ENCODE data around the gene SETBP1. TPM values are rescaled to one million over a fixed set of nuclear protein-coding genes. Genes with fewer than 3 reads are reported as not detected.

Gene SETBP1
- total and polyA plus RNA-seq, 7 experiments from 2014 or later: 0.08 to 12.5 (median 2.5) TPM; not detected in 2

- Histone ChIP-seq H3K4me3 (ENCODE audit: low read length) (no peak overlapping the region), H3K4me1 (ENCODE audit: control insufficient read depth in 2 of 2, insufficient read depth in 2 of 2, low read length in 2 of 2) (no peaks in the 10 kb centered on the region), H3K36me3 (ENCODE audit: control insufficient read depth in 2 of 3, insufficient read depth in 3 of 3, low read length in 3 of 3) (no peaks in the 10 kb centered on the region), H3K27ac (ENCODE audit: low read depth, low read length) (no peak overlapping the region), H3K27me3 (ENCODE audit: control insufficient read depth in 2 of 2, insufficient read depth in 2 of 2, low read length in 2 of 2) (no peaks in the 10 kb centered on the region), H3K9me3 (ENCODE audit: control insufficient read depth in 2 of 3, low read length in 3 of 3) (no peaks in the 10 kb centered on the region)
- ChIA-PET CTCF (no interaction called here), POLR2A (no interaction called here)
- Mint-ChIP-seq H3K27ac (no peak overlapping the region), H3K4me1 (peaks cover 0 to 4% (median 0%) of the 10 kb centered on the region in 7 donors), H3K4me3 (no peak overlapping the region), H3K36me3 (peaks cover 0 to 4% (median 0%) of the 10 kb centered on the region in 5 donors), H3K27me3 (no peaks in the 10 kb centered on the region), H3K9me3 (peaks cover 0 to 5% (median 0%) of the 10 kb centered on the region in 11 donors)
- no peak for DNase-seq
- no peak for ATAC-seq
- intact Hi-C loops (cut with micrococcal nuclease): no loop called here
Observed at GRCh38 chr18:45061359-45061758, 380.7 kb downstream of the SETBP1 start.

DNA sequence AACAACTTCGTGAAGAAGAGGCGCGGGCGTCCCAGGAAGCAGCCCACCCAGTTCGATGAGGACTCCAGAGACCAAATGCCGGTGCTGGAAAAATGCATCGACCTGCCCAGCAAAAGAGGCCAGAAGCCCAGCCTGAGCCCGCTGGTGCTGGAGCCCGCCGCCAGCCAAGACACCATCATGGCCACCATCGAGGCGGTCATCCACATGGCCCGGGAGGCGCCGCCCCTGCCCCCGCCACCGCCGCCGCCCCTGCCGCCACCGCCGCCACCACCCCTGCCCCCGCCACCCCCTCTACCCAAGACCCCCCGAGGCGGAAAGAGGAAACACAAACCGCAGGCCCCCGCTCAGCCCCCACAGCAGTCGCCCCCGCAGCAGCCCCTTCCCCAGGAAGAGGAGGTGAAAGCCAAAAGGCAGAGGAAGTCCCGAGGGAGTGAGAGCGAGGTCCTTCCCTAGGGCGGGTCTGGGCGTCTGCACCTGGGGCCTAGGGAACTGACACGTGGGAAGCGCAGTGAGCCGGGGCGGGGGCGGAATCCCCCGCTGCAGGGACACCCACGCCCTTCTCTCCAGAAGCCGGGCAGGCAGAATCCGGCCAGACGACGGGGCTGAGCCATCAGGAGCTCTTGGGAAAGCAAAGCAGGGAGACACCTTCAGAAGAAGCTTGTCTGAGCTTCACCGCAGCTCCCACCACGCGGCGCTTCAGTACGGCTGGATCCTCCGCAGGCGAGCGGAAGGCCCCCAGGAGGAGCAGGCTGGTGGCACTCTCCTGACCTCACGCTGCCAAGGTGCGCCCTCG is 382.8 kb downstream of the SETBP1 start:
- CTCF ChIA-PET: no interaction called here
- Histone ChIP-seq H3K36me3 (ENCODE audit: control insufficient read depth in 2 of 3, insufficient read depth in 3 of 3, low read length in 3 of 3) (no peaks in the 10 kb centered on the region), H3K4me1 (ENCODE audit: control insufficient read depth in 2 of 2, insufficient read depth in 2 of 2, low read length in 2 of 2) (no peaks in the 10 kb centered on the region), H3K27me3 (ENCODE audit: control insufficient read depth in 2 of 2, insufficient read depth in 2 of 2, low read length in 2 of 2) (no peaks in the 10 kb centered on the region), H3K4me3 (ENCODE audit: low read length) (no peak overlapping the region), H3K9me3 (ENCODE audit: control insufficient read depth in 2 of 3, low read length in 3 of 3) (no peaks in the 10 kb centered on the region), H3K27ac (ENCODE audit: low read depth, low read length) (no peak overlapping the region)
- Mint-ChIP-seq H3K4me1 (peaks cover 0 to 5% (median 0%) of the 10 kb centered on the region in 7 donors), H3K9me3 (peaks cover 0 to 5% (median 0%) of the 10 kb centered on the region in 11 donors), H3K4me3 (no peak overlapping the region), H3K36me3 (peaks cover 0 to 4% (median 0%) of the 10 kb centered on the region in 5 donors), H3K27me3 (no peaks in the 10 kb centered on the region), H3K27ac (no peak overlapping the region)
- POLR2A ChIA-PET: no interaction called here
- DNase-seq (no peak), ATAC-seq (no peak)
- intact Hi-C loops (cut with micrococcal nuclease): no loop called here

DNA sequence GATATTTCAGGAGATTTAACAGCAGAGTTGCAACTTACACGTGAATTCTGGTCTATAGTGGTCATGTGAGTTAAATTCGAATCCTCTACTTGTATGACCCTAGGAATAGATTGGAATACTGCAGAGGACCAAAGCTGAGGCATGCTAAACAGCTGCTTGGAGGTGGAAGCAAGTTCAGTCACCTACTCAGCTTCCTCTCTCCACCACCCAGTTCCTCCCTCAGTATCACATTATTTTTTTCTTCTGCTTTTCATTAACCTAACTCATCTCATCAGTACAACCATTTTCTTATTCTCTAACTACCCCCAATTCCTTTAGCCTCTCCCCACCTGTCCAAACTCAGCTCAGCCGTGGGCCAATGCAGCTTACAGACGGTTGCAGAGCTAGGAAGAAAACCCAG is 385.5 kb downstream of the SETBP1 start:
- Mint-ChIP-seq H3K27ac (no peak overlapping the region), H3K27me3 (peaks cover 0 to 3% (median 0%) of the 10 kb centered on the region in 5 donors), H3K4me1 (peaks cover 0 to 5% (median 0%) of the 10 kb centered on the region in 7 donors), H3K9me3 (peaks cover 0 to 5% (median 0%) of the 10 kb centered on the region in 11 donors), H3K4me3 (no peak overlapping the region), H3K36me3 (peaks cover 0 to 4% (median under 1%) of the 10 kb centered on the region in 5 donors)
- CTCF ChIA-PET: interaction anchor here (0.6 kb wide), 1 partner anchor 40 kb away, joined by 3 read pairs; no protein-coding TSS in a partner anchor
- DNase-seq (no peak), ATAC-seq (peak; percentile 36)
- Histone ChIP-seq H3K9me3 (ENCODE audit: control insufficient read depth in 2 of 3, low read length in 3 of 3) (no peaks in the 10 kb centered on the region), H3K27me3 (ENCODE audit: control insufficient read depth in 2 of 2, insufficient read depth in 2 of 2, low read length in 2 of 2) (no peaks in the 10 kb centered on the region), H3K36me3 (ENCODE audit: control insufficient read depth in 2 of 3, insufficient read depth in 3 of 3, low read length in 3 of 3) (no peaks in the 10 kb centered on the region), H3K27ac (ENCODE audit: low read depth, low read length) (no peak overlapping the region), H3K4me3 (ENCODE audit: low read length) (no peak overlapping the region), H3K4me1 (ENCODE audit: control insufficient read depth in 2 of 2, insufficient read depth in 2 of 2, low read length in 2 of 2) (no peaks in the 10 kb centered on the region)
- intact Hi-C loops (cut with micrococcal nuclease): no loop called here
- POLR2A ChIA-PET: no interaction called here

- H3K9me3 Mint-ChIP-seq: peaks cover 0 to 5% (median 0%) of the 10 kb centered on the region in 11 donors
- H3K27ac Mint-ChIP-seq: no peak overlapping the region
- Histone ChIP-seq H3K9me3 (ENCODE audit: control insufficient read depth in 2 of 3, low read length in 3 of 3) (no peaks in the 10 kb centered on the region), H3K4me3 (ENCODE audit: low read length) (no peak overlapping the region), H3K4me1 (ENCODE audit: control insufficient read depth in 2 of 2, insufficient read depth in 2 of 2, low read length in 2 of 2) (no peaks in the 10 kb centered on the region), H3K27me3 (ENCODE audit: control insufficient read depth in 2 of 2, insufficient read depth in 2 of 2, low read length in 2 of 2) (no peaks in the 10 kb centered on the region), H3K27ac (ENCODE audit: low read depth, low read length) (no peak overlapping the region), H3K36me3 (ENCODE audit: control insufficient read depth in 2 of 3, insufficient read depth in 3 of 3, low read length in 3 of 3) (no peaks in the 10 kb centered on the region)
- H3K36me3 Mint-ChIP-seq: peaks cover 0 to 4% (median 3%) of the 10 kb centered on the region in 5 donors
- DNase-seq (no peak), ATAC-seq (peak; percentile 80)
- intact Hi-C loops (cut with micrococcal nuclease): no loop called here
- peaks cover 0 to 6% (median 0%) of the 10 kb centered on the region in 7 donors for H3K4me1 Mint-ChIP-seq
- no peak overlapping the region for H3K4me3 Mint-ChIP-seq
- ChIA-PET POLR2A (no interaction called here), CTCF (no interaction called here)
- peaks cover 0 to 6% (median 0%) of the 10 kb centered on the region in 5 donors for H3K27me3 Mint-ChIP-seq
Observed at GRCh38 chr18:45066886-45067285, 386.2 kb downstream of the SETBP1 start.

- DNase-seq (no peak), ATAC-seq (no peak)
- Mint-ChIP-seq H3K9me3 (peaks cover 0 to 5% (median 0%) of the 10 kb centered on the region in 11 donors), H3K4me3 (no peak overlapping the region), H3K36me3 (peaks cover 0 to 4% (median 3%) of the 10 kb centered on the region in 5 donors), H3K4me1 (peaks cover 0 to 6% (median 0%) of the 10 kb centered on the region in 7 donors), H3K27ac (no peak overlapping the region), H3K27me3 (peaks cover 0 to 6% (median 0%) of the 10 kb centered on the region in 5 donors)
- intact Hi-C loops (cut with micrococcal nuclease): no loop called here
- Histone ChIP-seq H3K27me3 (ENCODE audit: control insufficient read depth in 2 of 2, insufficient read depth in 2 of 2, low read length in 2 of 2) (no peaks in the 10 kb centered on the region), H3K27ac (ENCODE audit: low read depth, low read length) (no peak overlapping the region), H3K4me1 (ENCODE audit: control insufficient read depth in 2 of 2, insufficient read depth in 2 of 2, low read length in 2 of 2) (no peaks in the 10 kb centered on the region), H3K36me3 (ENCODE audit: control insufficient read depth in 2 of 3, insufficient read depth in 3 of 3, low read length in 3 of 3) (no peaks in the 10 kb centered on the region), H3K9me3 (ENCODE audit: control insufficient read depth in 2 of 3, low read length in 3 of 3) (no peaks in the 10 kb centered on the region), H3K4me3 (ENCODE audit: low read length) (no peak overlapping the region)
- ChIA-PET CTCF (no interaction called here), POLR2A (no interaction called here)
Observed at GRCh38 chr18:45068400-45069094, 387.9 kb downstream of the SETBP1 start.

- H3K9me3 Mint-ChIP-seq: peaks cover 0 to 4% (median 0%) of the 10 kb centered on the region in 11 donors
- H3K4me3 Mint-ChIP-seq: no peak overlapping the region
- peaks cover 0 to 6% (median 0%) of the 10 kb centered on the region in 7 donors for H3K4me1 Mint-ChIP-seq
- H3K27ac Mint-ChIP-seq: no peak overlapping the region
- DNase-seq: no peak
- peaks cover 0 to 6% (median 0%) of the 10 kb centered on the region in 5 donors for H3K27me3 Mint-ChIP-seq
- Histone ChIP-seq H3K4me1 (ENCODE audit: control insufficient read depth in 2 of 2, insufficient read depth in 2 of 2, low read length in 2 of 2) (no peaks in the 10 kb centered on the region), H3K27me3 (ENCODE audit: control insufficient read depth in 2 of 2, insufficient read depth in 2 of 2, low read length in 2 of 2) (no peaks in the 10 kb centered on the region), H3K27ac (ENCODE audit: low read depth, low read length) (no peak overlapping the region), H3K9me3 (ENCODE audit: control insufficient read depth in 2 of 3, low read length in 3 of 3) (no peaks in the 10 kb centered on the region), H3K36me3 (ENCODE audit: control insufficient read depth in 2 of 3, insufficient read depth in 3 of 3, low read length in 3 of 3) (no peaks in the 10 kb centered on the region), H3K4me3 (ENCODE audit: low read length) (no peak overlapping the region)
- no peak for ATAC-seq
- H3K36me3 Mint-ChIP-seq: peaks cover 0 to 4% (median 0%) of the 10 kb centered on the region in 5 donors
- intact Hi-C loops (cut with micrococcal nuclease): no loop called here
- ChIA-PET CTCF (no interaction called here), POLR2A (no interaction called here)
Observed at GRCh38 chr18:45069546-45069945, 388.9 kb downstream of the SETBP1 start.
